ENCODE data around the gene RPAP3.
"Not testable (repeated sequence)": the region's sequence is repeated elsewhere in the genome, so short reads cannot be mapped to it uniquely, and the experiment has no call there.

The RPAP3 gene

GRCh38 chr12:47649381-47649780, 56.4 kb downstream of the RPAP3 start:
- TF ChIP-seq GATA1 (IDR thresholded peaks at IDR 0.05; ENCODE audit: low read depth, low read length) (no peak), POLR2A (IDR thresholded peaks at IDR 0.05; ENCODE audit: low read length) (no peak)
- DNase-seq = no peak

GRCh38 chr12:47648056-47648579, 57.7 kb downstream of the RPAP3 start:
- no peak for DNase-seq

GRCh38 chr12:47642310-47642709, 63.5 kb downstream of the RPAP3 start:
- not testable (repeated sequence) for DNase-seq

More at GRCh38 chr12:47648056-47648579, 57.7 kb downstream of the RPAP3 start:
- no peak for TF ChIP-seq POLR2A (IDR thresholded peaks at IDR 0.05; ENCODE audit: low read length)
- TF ChIP-seq GATA1 (IDR thresholded peaks at IDR 0.05; ENCODE audit: low read depth, low read length) = no peak

- peak; percentile 64 to 69 for DNase-seq
Measured at GRCh38 chr12:47636908-47637780, 68.7 kb downstream of the RPAP3 start.

GRCh38 chr12:47635770-47636169, 70.1 kb downstream of the RPAP3 start:
- not testable (repeated sequence) for DNase-seq

More at GRCh38 chr12:47636908-47637780, 68.7 kb downstream of the RPAP3 start:
- TF ChIP-seq POLR2A (IDR thresholded peaks at IDR 0.05; ENCODE audit: low read length) (no peak), GATA1 (IDR thresholded peaks at IDR 0.05; ENCODE audit: low read depth, low read length) (no peak)

GRCh38 chr12:47634127-47634526, 71.7 kb downstream of the RPAP3 start:
- no peak for DNase-seq

GRCh38 chr12:47621960-47622359, 83.9 kb downstream of the RPAP3 start:
- TF ChIP-seq GATA1 (IDR thresholded peaks at IDR 0.05; ENCODE audit: low read depth, low read length) (no peak), POLR2A (IDR thresholded peaks at IDR 0.05; ENCODE audit: low read length) (no peak)
- DNase-seq = no peak

More at GRCh38 chr12:47634127-47634526, 71.7 kb downstream of the RPAP3 start:
- TF ChIP-seq GATA1 (IDR thresholded peaks at IDR 0.05; ENCODE audit: low read depth, low read length) (no peak), POLR2A (IDR thresholded peaks at IDR 0.05; ENCODE audit: low read length) (no peak)

GRCh38 chr12:47617476-47617875, 88.4 kb downstream of the RPAP3 start:
- DNase-seq = no peak
- TF ChIP-seq POLR2A (IDR thresholded peaks at IDR 0.05; ENCODE audit: low read length) (no peak), GATA1 (IDR thresholded peaks at IDR 0.05; ENCODE audit: low read depth, low read length) (no peak)

- DNase-seq = peak; percentile 39 to 43
- no peak for TF ChIP-seq POLR2A (IDR thresholded peaks at IDR 0.05; ENCODE audit: low read length)
- TF ChIP-seq GATA1 (IDR thresholded peaks at IDR 0.05; ENCODE audit: low read depth, low read length) = no peak
Measured at GRCh38 chr12:47616440-47616839, 89.4 kb downstream of the RPAP3 start.

- peak; percentile 49 to 77 for DNase-seq
- TF ChIP-seq POLR2A (IDR thresholded peaks at IDR 0.05; ENCODE audit: low read length) = no peak
- TF ChIP-seq GATA1 (IDR thresholded peaks at IDR 0.05; ENCODE audit: low read depth, low read length) = no peak
Measured at GRCh38 chr12:47615711-47616110, 90.1 kb downstream of the RPAP3 start.

- TF ChIP-seq GATA1 (IDR thresholded peaks at IDR 0.05; ENCODE audit: low read depth, low read length) (no peak), POLR2A (IDR thresholded peaks at IDR 0.05; ENCODE audit: low read length) (no peak)
- DNase-seq = no peak
Measured at GRCh38 chr12:47614521-47614920, 91.3 kb downstream of the RPAP3 start.

- TF ChIP-seq GATA1 (IDR thresholded peaks at IDR 0.05; ENCODE audit: low read depth, low read length) (no peak), POLR2A (IDR thresholded peaks at IDR 0.05; ENCODE audit: low read length) (no peak)
- DNase-seq = peak; percentile 10 to 25
Measured at GRCh38 chr12:47612953-47613352, 92.9 kb downstream of the RPAP3 start.

GRCh38 chr12:47611906-47612305, 93.9 kb downstream of the RPAP3 start:
- no peak for DNase-seq
- TF ChIP-seq POLR2A (IDR thresholded peaks at IDR 0.05; ENCODE audit: low read length) (no peak), GATA1 (IDR thresholded peaks at IDR 0.05; ENCODE audit: low read depth, low read length) (no peak)

Data from erythroblast (primary cell).